GM19099 (cell line): Measurements from ENCODE around the gene ZNF516.

ENCODE experiments used
- POLR2A ChIP-seq: IDR thresholded peaks from 3 replicates; pipeline ENCODE4 v1.6.1; 2011; ENCODE audit warnings: low read depth; ENCODE audit not compliant: insufficient read length; ENCODE audit errors: extremely low read depth

ZNF516 gene

GRCh38 chr18:76456823-76457222 is 38.2 kb downstream of the ZNF516 start:
- no peak for TF ChIP-seq POLR2A

GRCh38 chr18:76456018-76456750 is 38.9 kb downstream of the ZNF516 start:
- no peak for TF ChIP-seq POLR2A

GRCh38 chr18:76455003-76455676 is 39.9 kb downstream of the ZNF516 start:
- TF ChIP-seq POLR2A = no peak

GRCh38 chr18:76454418-76454817 is 40.6 kb downstream of the ZNF516 start:
- no peak for TF ChIP-seq POLR2A

- TF ChIP-seq POLR2A = no peak
Observed at GRCh38 chr18:76453932-76454331, 41.1 kb downstream of the ZNF516 start.

- no peak for TF ChIP-seq POLR2A
Observed at GRCh38 chr18:76453057-76453561, 41.9 kb downstream of the ZNF516 start.

GRCh38 chr18:76452357-76452756 is 42.7 kb downstream of the ZNF516 start:
- no peak for TF ChIP-seq POLR2A

- TF ChIP-seq POLR2A = no peak
Observed at GRCh38 chr18:76451396-76452331, 43.4 kb downstream of the ZNF516 start.

- TF ChIP-seq POLR2A = no peak
Observed at GRCh38 chr18:76450452-76451395, 44.3 kb downstream of the ZNF516 start.

- no peak for TF ChIP-seq POLR2A
Observed at GRCh38 chr18:76449111-76449453, 46.0 kb downstream of the ZNF516 start.

GRCh38 chr18:76448256-76449110 is 46.6 kb downstream of the ZNF516 start:
- no peak for TF ChIP-seq POLR2A

- TF ChIP-seq POLR2A = no peak
Observed at GRCh38 chr18:76447258-76447890, 47.7 kb downstream of the ZNF516 start.

GRCh38 chr18:76446321-76447257 is 48.5 kb downstream of the ZNF516 start:
- no peak for TF ChIP-seq POLR2A
